GM12874 (cell line): ENCODE data around the gene CDYL.

Source experiments
- TF ChIP-seq, protein P1 (sequence below): IDR thresholded peaks from 2 replicates; pipeline ENCODE4 v1.5.1; 2011; ENCODE audit warnings: low read depth, mild to moderate bottlenecking, control low read depth, low read length, moderate library complexity; ENCODE audit not compliant: insufficient read depth

Gene CDYL

GRCh38 chr6:4858194-4859015 lies 82.2 kb downstream of the CDYL start:
- TF ChIP-seq, protein P1, sequence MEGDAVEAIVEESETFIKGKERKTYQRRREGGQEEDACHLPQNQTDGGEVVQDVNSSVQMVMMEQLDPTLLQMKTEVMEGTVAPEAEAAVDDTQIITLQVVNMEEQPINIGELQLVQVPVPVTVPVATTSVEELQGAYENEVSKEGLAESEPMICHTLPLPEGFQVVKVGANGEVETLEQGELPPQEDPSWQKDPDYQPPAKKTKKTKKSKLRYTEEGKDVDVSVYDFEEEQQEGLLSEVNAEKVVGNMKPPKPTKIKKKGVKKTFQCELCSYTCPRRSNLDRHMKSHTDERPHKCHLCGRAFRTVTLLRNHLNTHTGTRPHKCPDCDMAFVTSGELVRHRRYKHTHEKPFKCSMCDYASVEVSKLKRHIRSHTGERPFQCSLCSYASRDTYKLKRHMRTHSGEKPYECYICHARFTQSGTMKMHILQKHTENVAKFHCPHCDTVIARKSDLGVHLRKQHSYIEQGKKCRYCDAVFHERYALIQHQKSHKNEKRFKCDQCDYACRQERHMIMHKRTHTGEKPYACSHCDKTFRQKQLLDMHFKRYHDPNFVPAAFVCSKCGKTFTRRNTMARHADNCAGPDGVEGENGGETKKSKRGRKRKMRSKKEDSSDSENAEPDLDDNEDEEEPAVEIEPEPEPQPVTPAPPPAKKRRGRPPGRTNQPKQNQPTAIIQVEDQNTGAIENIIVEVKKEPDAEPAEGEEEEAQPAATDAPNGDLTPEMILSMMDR: no peak

- TF ChIP-seq, protein P1: no peak
These were observed 84.2 kb downstream of the CDYL start for GRCh38 chr6:4860387-4860786.

DNA sequence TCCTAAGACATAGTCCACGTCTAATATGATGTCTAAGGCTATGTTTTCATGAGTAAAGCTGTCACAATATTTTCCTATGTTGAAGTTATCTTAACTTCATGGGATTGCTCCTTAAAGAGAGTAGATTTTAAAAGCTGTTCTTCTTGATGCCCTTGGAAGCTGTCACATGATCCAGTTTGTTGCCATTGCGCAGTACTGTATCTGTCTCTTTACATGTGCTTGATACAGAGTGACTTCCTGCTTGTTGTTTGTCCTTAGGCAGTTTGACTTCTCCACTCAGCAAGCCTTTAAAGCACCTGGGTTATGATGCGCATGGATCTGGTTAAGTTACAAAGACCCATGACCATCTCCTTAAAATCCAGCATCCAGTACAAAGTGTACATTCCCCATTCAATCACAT lies 85.4 kb downstream of the CDYL start:
- TF ChIP-seq, protein P1: no peak

DNA sequence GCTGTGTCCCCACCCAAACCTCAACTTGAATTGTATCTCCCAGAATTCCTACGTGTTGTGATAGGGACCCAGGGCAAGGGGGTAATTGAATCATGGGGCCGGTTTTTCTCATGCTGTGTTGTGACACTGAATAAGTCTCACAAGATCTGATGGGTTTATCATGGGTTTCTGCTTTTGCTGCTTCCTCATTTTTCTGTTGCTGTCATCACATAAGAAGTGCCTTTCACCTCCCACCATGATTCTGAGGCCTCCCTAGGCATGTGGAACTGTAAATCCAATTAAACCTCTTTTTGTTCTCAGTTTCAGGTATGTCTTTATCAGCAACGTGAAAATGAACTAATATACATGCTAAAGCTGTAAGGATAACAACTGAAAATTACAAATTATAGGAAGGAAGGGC lies 88.3 kb downstream of the CDYL start:
- TF ChIP-seq, protein P1: no peak

DNA sequence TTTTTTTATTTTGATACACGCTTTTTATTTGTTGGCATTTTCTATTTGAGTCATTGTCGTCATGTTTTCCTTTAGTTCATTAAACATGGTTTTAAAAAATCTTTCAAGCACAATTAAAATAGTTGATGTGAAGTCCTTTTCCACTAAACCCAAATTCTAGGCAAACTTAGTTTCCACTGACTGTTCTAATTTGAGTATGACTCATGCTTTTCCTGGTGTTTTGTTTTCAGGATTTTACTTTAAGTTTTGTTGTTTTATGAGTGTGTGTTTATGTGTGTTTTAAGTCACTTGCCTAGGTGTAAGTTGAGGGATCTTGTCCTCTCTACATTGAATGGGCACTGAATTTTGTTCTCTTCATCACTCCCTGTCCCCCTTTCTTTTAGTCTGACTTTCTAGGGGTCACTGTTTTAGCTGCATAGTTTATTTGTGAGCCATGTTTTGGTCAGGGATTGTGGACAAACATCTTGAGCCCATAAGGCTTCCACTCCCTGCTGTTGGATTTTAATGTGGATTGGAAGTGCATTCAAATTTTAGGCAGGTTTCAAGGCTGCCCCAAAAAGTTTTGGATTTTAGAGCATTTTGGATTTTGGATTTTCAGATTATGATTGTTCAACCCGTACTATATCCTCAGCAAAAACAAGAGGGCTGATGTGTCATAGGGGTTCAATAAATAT lies 94.8 kb downstream of the CDYL start:
- TF ChIP-seq, protein P1: no peak

- TF ChIP-seq, protein P1: no peak
These were observed 95.6 kb downstream of the CDYL start for GRCh38 chr6:4871825-4872224.

- TF ChIP-seq, protein P1: no peak
These were observed 96.6 kb downstream of the CDYL start for GRCh38 chr6:4872841-4873240.
